ENCODE results near the gene KIF3C. TPM values are rescaled to one million over a fixed set of nuclear protein-coding genes. Genes with fewer than 3 reads are reported as not detected.

KIF3C gene
- total and polyA plus RNA-seq, 12 donors: 2.8 to 22.8 (median 9.8) TPM

GRCh38 chr2:25971596-25971995 is 10.7 kb downstream of the KIF3C start:
- Histone ChIP-seq H3K4me1 (replicated peaks in 1 of 2) (peaks cover 0 to 22% of the 10 kb centered on the region in 2 donors), H3K27ac (no peak overlapping the region), H3K4me3 (no peak overlapping the region), H3K9me3 (replicated peaks in 1 of 3) (no peaks in the 10 kb centered on the region), H3K36me3 (replicated peaks in 1 of 2) (no peaks in the 10 kb centered on the region), H3K27me3 (no peaks in the 10 kb centered on the region)
- DNase-seq: no peak
- WGBS, 4 donors: 71 to 100% (median 77%) methylated on average over 3 of the region's 3 CpGs
- intact Hi-C loops (cut with DNase I): no loop called here
- no peak for TF ChIP-seq CTCF (IDR thresholded peaks at IDR 0.05)
- TF ChIP-seq POLR2A (IDR thresholded peaks at IDR 0.05): no peak

- no peaks in the 10 kb centered on the region for H3K36me3 ChIP-seq (replicated peaks in 1 of 2)
- peaks cover 0 to 23% of the 10 kb centered on the region in 2 donors for H3K4me1 ChIP-seq (replicated peaks in 1 of 2)
- H3K4me3 ChIP-seq: no peak overlapping the region
- WGBS, 4 donors: 63 to 70% (median 69%) methylated on average over 7 of the region's 7 CpGs
- peak in 6 of 7 donors; percentile 43 to 76 (median 51) for DNase-seq
- no peaks in the 10 kb centered on the region for H3K27me3 ChIP-seq
- peak in 3 of 6 experiments; percentile 18 to 28 (median 26) for TF ChIP-seq CTCF (IDR thresholded peaks at IDR 0.05)
- no peak for TF ChIP-seq POLR2A (IDR thresholded peaks at IDR 0.05)
- intact Hi-C loops (cut with DNase I): no loop called here
- H3K27ac ChIP-seq: peak overlapping the region in 3 of 5 donors; percentile 15 to 66 (median 55)
- no peaks in the 10 kb centered on the region for H3K9me3 ChIP-seq (replicated peaks in 1 of 3)
These were observed 15.6 kb downstream of the KIF3C start for GRCh38 chr2:25966531-25967270.

GRCh38 chr2:25964891-25965290 is 17.4 kb downstream of the KIF3C start:
- DNase-seq: peak in 1 of 7 donors; percentile 39
- H3K4me1 ChIP-seq (replicated peaks in 1 of 2): peaks cover 0 to 39% of the 10 kb centered on the region in 2 donors
- H3K4me3 ChIP-seq: no peak overlapping the region
- TF ChIP-seq CTCF (IDR thresholded peaks at IDR 0.05) (no peak), POLR2A (IDR thresholded peaks at IDR 0.05) (no peak)
- H3K27me3 ChIP-seq: no peaks in the 10 kb centered on the region
- no peaks in the 10 kb centered on the region for H3K36me3 ChIP-seq (replicated peaks in 1 of 2)
- no peak overlapping the region for H3K27ac ChIP-seq
- 68 to 88% (median 81%) methylated on average over 6 to 7 of the region's 7 CpGs for WGBS, 4 donors
- H3K9me3 ChIP-seq (replicated peaks in 1 of 3): no peaks in the 10 kb centered on the region
- intact Hi-C loops (cut with DNase I): no loop called here

GRCh38 chr2:25960920-25961319 is 21.4 kb downstream of the KIF3C start:
- Histone ChIP-seq H3K4me3 (no peak overlapping the region), H3K27ac (peak overlapping the region in 1 of 5 donors; percentile 38), H3K36me3 (replicated peaks in 1 of 2) (no peaks in the 10 kb centered on the region), H3K9me3 (replicated peaks in 1 of 3) (no peaks in the 10 kb centered on the region), H3K27me3 (no peaks in the 10 kb centered on the region), H3K4me1 (replicated peaks in 1 of 2) (peaks cover 0 to 18% of the 10 kb centered on the region in 2 donors)
- 43 to 64% (median 56%) methylated on average over 2 of the region's 2 CpGs for WGBS, 4 donors
- peak in 2 of 7 donors; percentile 27 to 31 for DNase-seq
- intact Hi-C loops (cut with DNase I): no loop called here
- TF ChIP-seq POLR2A (IDR thresholded peaks at IDR 0.05) (no peak), CTCF (IDR thresholded peaks at IDR 0.05) (no peak)

All from adrenal gland (tissue), 12 donors.